Calu3 (cell line): Measurements from ENCODE around the gene HDHD5. TPM values are rescaled to one million over a fixed set of nuclear protein-coding genes. Genes with fewer than 3 reads are reported as not detected.

Source experiments
- BruUV-seq: library from RNA; stranded (reverse); fragments of 400-500 nt; replicated peaks from 2 replicates; lab custom pipeline; 2021; lab: Mats Ljungman, UMichigan
- CTCF ChIA-PET: fragments of 300-600 bp; sonication (Branson Sonifier 250); formaldehyde crosslinking; loops from one replicate; lab custom pipeline; 2022; ENCODE audit warnings: antibody characterized with exemption; lab: Charles Lee
- DNase-seq: peaks from one replicate; pipeline ENCODE4 v3.0.0; 2022
- H3K27ac Mint-ChIP-seq: one replicate; pipeline ENCODE4 v1.8.0; 2022; ENCODE audit warnings: mixed read lengths; ENCODE audit not compliant: unreplicated experiment
- H3K27me3 Mint-ChIP-seq: one replicate; pipeline ENCODE4 v1.8.0; 2022; ENCODE audit warnings: mixed read lengths; ENCODE audit not compliant: unreplicated experiment
- H3K36me3 Mint-ChIP-seq: one replicate; pipeline ENCODE4 v1.8.0; 2022; ENCODE audit warnings: mild to moderate bottlenecking, moderate library complexity, mixed read lengths; ENCODE audit not compliant: insufficient read depth, unreplicated experiment
- H3K4me1 Mint-ChIP-seq: one replicate; pipeline ENCODE4 v1.8.0; 2022; ENCODE audit warnings: mild to moderate bottlenecking, low read depth, mixed read lengths; ENCODE audit not compliant: unreplicated experiment
- H3K4me3 Mint-ChIP-seq: one replicate; pipeline ENCODE4 v1.8.0; 2022; ENCODE audit warnings: mild to moderate bottlenecking, low read depth, moderate library complexity, mixed read lengths; ENCODE audit not compliant: unreplicated experiment
- H3K9me3 Mint-ChIP-seq: one replicate; pipeline ENCODE4 v1.8.0; 2022; ENCODE audit warnings: low read depth, mixed read lengths; ENCODE audit not compliant: unreplicated experiment
- intact Hi-C: fragments of 100-400 bp; cut with micrococcal nuclease; formaldehyde crosslinking; loops from one replicate; pipeline ENCODE4 v1.10.0; 2022; ENCODE audit not compliant: unreplicated experiment
- total RNA-seq: library from RNA; stranded (reverse); gene quantifications from 2 replicates; pipeline ENCODE4 v1.2.3, GENCODE V29; 2022
- TF ChIP-seq, protein P1 (sequence below): fragments of 200-600 bp; IDR thresholded peaks from one replicate; pipeline ENCODE4 v1.8.0; 2022; ENCODE audit warnings: antibody characterized with exemption; ENCODE audit not compliant: unreplicated experiment

Gene HDHD5
- total RNA-seq, 1 experiment from 2014 or later, result 44.4 TPM

DNA sequence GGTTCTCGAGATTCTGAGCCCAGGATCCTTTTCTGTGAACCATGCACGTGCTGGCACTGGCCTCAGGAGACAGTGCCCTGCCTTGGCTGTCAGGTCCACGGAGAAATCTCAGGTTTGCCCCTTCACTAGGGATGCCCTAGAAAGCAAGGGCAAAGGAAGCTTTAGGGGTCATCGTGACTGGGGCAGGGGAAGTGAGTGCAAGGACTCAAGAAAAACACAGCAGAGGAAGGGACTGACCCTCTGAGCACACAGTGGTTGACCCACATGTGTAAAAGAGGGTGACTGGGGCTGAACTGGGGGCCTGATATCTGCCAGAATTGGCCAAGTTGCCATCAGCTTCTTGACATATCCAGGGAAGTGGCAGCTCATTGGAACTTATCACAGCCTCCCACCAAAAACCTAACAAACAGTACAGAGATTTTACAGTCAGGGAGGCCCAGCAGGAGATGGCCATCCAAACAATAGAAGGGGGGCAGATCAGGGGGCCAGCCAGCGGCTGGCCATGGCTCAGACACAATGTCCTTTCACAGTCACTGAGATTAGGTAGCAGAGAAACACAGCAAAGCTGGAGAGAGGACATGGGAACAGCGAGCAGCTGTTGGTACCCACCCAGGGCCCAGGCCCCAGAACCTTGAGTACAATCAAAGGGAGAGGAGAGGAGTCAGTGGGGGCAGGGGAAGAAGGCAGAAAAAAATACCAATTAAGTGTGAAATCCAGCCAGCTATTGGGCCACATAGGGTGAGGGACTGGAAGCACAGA lies 42.3 kb downstream of the HDHD5 start:
- Mint-ChIP-seq H3K36me3 (peaks cover 9% of the 10 kb centered on the region), H3K4me1 (no peaks in the 10 kb centered on the region)
- intact Hi-C loops, result no loop called here

DNA sequence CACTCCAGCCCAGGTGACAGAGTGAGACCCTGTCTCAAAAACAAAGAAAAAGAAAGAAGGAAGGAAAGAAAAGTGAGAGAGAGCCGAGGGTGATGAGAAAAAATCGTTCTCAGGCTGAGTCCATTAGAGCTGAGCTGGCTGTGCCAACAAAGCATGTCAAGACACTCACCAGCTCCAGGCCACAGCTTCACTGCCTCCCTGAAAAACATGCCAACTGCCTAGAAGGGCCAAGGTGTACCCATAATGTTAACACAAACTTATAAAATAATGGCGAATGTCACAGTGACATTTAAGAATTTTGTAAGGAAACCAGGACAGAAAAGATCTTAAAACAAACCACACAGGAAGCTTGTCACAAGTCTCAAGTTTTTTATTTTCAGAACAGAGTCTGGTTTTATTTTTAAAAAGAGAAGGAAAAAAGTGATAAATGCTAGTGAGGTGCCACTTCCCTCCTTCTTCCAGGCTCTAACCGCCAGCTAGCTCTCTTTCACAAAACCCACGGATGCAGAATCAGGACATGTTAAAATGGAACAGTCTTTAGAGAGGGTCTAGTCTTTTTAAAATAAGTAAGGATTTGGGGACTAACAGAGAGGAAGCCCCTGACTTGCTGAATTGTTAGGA lies 43.0 kb downstream of the HDHD5 start:
- CTCF ChIA-PET, result no interaction called here
- TF ChIP-seq, protein P1, sequence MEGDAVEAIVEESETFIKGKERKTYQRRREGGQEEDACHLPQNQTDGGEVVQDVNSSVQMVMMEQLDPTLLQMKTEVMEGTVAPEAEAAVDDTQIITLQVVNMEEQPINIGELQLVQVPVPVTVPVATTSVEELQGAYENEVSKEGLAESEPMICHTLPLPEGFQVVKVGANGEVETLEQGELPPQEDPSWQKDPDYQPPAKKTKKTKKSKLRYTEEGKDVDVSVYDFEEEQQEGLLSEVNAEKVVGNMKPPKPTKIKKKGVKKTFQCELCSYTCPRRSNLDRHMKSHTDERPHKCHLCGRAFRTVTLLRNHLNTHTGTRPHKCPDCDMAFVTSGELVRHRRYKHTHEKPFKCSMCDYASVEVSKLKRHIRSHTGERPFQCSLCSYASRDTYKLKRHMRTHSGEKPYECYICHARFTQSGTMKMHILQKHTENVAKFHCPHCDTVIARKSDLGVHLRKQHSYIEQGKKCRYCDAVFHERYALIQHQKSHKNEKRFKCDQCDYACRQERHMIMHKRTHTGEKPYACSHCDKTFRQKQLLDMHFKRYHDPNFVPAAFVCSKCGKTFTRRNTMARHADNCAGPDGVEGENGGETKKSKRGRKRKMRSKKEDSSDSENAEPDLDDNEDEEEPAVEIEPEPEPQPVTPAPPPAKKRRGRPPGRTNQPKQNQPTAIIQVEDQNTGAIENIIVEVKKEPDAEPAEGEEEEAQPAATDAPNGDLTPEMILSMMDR, result no peak
- no TSS peak for BruUV-seq
- Mint-ChIP-seq H3K27ac (no peak overlapping the region), H3K27me3 (peaks cover 46% of the 10 kb centered on the region), H3K4me1 (no peaks in the 10 kb centered on the region), H3K9me3 (no peaks in the 10 kb centered on the region), H3K36me3 (peaks cover 7% of the 10 kb centered on the region), H3K4me3 (no peak overlapping the region)
- DNase-seq, result no peak
- intact Hi-C loops, result no loop called here

More for the DNA sequence above, 42.3 kb downstream of the HDHD5 start:
- TF ChIP-seq, protein P1, result no peak
- Mint-ChIP-seq H3K27me3 (peaks cover 53% of the 10 kb centered on the region), H3K9me3 (no peaks in the 10 kb centered on the region), H3K27ac (no peak overlapping the region), H3K4me3 (no peak overlapping the region)
- CTCF ChIA-PET, result interaction anchor here (0.8 kb wide), 1 partner anchor 55 kb away, joined by 3 read pairs; no protein-coding TSS in a partner anchor
- DNase-seq, result no peak
- BruUV-seq, result no TSS peak

DNA sequence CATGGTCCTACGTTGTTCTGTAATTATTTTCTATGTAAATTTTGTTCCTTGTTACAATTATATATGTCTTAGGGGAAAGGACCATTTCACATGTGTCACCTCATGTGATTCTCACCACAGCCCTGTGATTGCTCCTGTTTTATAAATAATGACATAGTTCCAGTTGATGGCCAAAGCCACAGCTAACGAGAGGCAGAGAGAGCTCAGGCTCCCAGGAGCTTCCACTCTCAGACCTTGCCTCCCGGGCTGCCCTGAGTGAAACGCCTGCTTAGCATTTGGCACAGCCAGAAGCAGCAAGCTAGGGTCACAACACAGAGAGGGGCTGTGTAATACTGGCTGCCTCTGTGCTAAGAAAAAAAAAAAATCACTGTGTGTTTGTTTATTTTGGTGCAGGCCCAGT lies 43.8 kb downstream of the HDHD5 start:
- no peak overlapping the region for H3K4me3 Mint-ChIP-seq
- BruUV-seq, result no TSS peak
- H3K4me1 Mint-ChIP-seq, result no peaks in the 10 kb centered on the region
- no peaks in the 10 kb centered on the region for H3K9me3 Mint-ChIP-seq
- CTCF ChIA-PET, result no interaction called here
- TF ChIP-seq, protein P1, result no peak
- no peak overlapping the region for H3K27ac Mint-ChIP-seq
- H3K36me3 Mint-ChIP-seq, result peaks cover 7% of the 10 kb centered on the region
- peaks cover 43% of the 10 kb centered on the region for H3K27me3 Mint-ChIP-seq
- no peak for DNase-seq
- intact Hi-C loops, result no loop called here

DNA sequence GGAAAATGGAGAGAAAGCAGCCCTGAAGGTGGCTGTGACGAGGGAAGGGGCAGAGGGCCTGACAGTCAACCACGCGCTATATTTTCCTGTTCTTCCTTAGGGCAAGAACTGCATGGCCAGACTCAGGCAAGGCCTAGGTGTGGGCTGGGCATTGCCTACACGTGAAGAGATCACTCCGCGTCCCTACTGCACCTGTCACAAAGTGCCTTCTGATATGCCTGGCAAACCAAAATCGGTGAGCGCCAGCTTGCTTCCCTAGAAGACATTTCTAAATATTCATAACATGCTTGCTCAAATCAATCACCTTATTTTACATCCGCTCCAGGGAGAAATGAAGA lies 44.2 kb downstream of the HDHD5 start:
- Mint-ChIP-seq H3K9me3 (no peaks in the 10 kb centered on the region), H3K27ac (no peak overlapping the region), H3K4me3 (no peak overlapping the region), H3K4me1 (no peaks in the 10 kb centered on the region), H3K36me3 (peaks cover 6% of the 10 kb centered on the region), H3K27me3 (peaks cover 40% of the 10 kb centered on the region)
- DNase-seq, result no peak
- no TSS peak for BruUV-seq
- intact Hi-C loops, result no loop called here
- TF ChIP-seq, protein P1, result no peak
- CTCF ChIA-PET, result no interaction called here
